ENCODE results near the gene MOCS1.

DNA sequence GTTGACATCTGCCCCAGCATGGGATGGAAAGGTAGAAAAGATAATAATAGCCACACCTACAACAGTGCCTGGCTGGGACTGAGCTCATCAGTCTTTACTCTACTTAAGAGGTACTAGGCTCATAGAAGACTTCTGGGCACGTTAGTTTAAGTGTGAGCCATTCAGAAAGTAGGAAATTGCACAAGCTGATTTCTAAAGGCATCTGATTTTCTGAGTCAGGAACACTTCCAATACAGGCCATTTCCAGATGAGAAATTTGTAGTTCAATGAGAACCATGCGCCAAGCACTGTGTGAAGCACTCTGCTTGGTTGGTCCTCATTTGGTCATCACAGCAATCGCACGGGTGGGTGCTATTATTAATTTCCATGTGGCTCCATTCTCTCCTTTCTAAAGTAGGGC lies 42.3 kb downstream of the MOCS1 start:
- TF ChIP-seq, protein P1, sequence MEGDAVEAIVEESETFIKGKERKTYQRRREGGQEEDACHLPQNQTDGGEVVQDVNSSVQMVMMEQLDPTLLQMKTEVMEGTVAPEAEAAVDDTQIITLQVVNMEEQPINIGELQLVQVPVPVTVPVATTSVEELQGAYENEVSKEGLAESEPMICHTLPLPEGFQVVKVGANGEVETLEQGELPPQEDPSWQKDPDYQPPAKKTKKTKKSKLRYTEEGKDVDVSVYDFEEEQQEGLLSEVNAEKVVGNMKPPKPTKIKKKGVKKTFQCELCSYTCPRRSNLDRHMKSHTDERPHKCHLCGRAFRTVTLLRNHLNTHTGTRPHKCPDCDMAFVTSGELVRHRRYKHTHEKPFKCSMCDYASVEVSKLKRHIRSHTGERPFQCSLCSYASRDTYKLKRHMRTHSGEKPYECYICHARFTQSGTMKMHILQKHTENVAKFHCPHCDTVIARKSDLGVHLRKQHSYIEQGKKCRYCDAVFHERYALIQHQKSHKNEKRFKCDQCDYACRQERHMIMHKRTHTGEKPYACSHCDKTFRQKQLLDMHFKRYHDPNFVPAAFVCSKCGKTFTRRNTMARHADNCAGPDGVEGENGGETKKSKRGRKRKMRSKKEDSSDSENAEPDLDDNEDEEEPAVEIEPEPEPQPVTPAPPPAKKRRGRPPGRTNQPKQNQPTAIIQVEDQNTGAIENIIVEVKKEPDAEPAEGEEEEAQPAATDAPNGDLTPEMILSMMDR (IDR thresholded peaks at IDR 0.05), result no peak
- TF ChIP-seq POLR2A (IDR thresholded peaks at IDR 0.05), result no peak
- no peak for TF ChIP-seq EP300 (IDR thresholded peaks at IDR 0.05)

Data from gastroesophageal sphincter (tissue), 3 donors.